Measurements from ENCODE around the gene ZAR1.
A peak's percentile ranks its signal among the peaks of the same experiment; 100 is the strongest.

ZAR1 gene

DNA sequence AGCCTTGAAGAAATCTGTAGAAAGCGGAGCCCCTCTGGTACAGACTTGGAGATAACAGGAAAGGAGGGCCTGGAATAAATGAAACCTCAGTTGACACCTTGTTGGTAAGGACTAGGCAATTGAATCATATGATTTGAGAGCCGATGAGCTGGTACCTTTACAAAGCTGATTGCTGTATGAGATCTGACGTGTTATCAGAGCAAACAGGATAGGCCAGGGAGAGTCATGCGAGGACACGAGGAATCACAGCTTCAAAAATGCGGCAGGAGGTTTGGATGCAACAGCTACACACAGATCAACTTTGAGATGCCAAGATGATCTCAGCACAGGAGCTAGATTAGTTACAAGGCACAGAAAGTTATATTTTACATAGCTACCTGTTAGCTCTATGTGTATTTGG lies 14.3 kb upstream of the ZAR1 start:
- no peak for TF ChIP-seq CTCF (IDR thresholded peaks at IDR 0.05; ENCODE audit: low read depth, low read length)
- no peak overlapping the region for H3K4me3 ChIP-seq (replicated peaks in 1 of 2; ENCODE audit: low read depth in 2 of 2, low read length in 2 of 2)
- no peak for DNase-seq (ENCODE audit: low read depth in 2 of 2)

GRCh38 chr4:48478273-48478672 lies 11.8 kb upstream of the ZAR1 start:
- H3K4me3 ChIP-seq (replicated peaks in 1 of 2; ENCODE audit: low read depth in 2 of 2, low read length in 2 of 2): no peak overlapping the region
- DNase-seq (ENCODE audit: low read depth in 2 of 2): no peak
- TF ChIP-seq CTCF (IDR thresholded peaks at IDR 0.05; ENCODE audit: low read depth, low read length): no peak

DNA sequence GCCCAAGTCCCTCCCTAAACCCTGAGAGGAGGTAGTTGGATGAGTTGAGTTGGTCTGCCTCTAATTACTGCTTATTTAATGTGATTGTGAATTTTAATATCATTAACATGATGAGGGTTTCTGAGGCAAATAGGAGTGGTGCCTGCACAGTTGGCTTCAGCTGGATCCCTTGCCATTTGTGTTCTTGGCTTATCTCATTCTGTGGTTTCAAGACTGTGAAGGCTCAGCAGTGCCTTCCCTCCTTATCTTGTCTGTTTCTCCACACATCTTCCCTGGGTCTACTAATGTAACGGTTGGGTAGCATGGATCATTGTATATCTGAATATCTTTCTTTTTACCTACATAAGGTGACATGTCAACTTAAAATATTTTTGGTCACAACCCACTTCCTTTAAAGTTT lies 8.5 kb upstream of the ZAR1 start:
- H3K4me3 ChIP-seq (replicated peaks in 1 of 2; ENCODE audit: low read depth in 2 of 2, low read length in 2 of 2): no peak overlapping the region
- no peak for DNase-seq (ENCODE audit: low read depth in 2 of 2)
- TF ChIP-seq CTCF (IDR thresholded peaks at IDR 0.05; ENCODE audit: low read depth, low read length): no peak

GRCh38 chr4:48483006-48483776 lies 6.9 kb upstream of the ZAR1 start, which contains the start of gene SLC10A4:
SLC10A4 (plus strand) TSS chr4:48483343; CDS start chr4:48483562, 219 bp downstream.
- peak within 1 kb of the TSS in 1 of 2 donors; percentile 10 for H3K4me3 ChIP-seq (replicated peaks in 1 of 2; ENCODE audit: low read depth in 2 of 2, low read length in 2 of 2)
- DNase-seq (ENCODE audit: low read depth in 2 of 2): no peak
- no peak for TF ChIP-seq CTCF (IDR thresholded peaks at IDR 0.05; ENCODE audit: low read depth, low read length)

DNA sequence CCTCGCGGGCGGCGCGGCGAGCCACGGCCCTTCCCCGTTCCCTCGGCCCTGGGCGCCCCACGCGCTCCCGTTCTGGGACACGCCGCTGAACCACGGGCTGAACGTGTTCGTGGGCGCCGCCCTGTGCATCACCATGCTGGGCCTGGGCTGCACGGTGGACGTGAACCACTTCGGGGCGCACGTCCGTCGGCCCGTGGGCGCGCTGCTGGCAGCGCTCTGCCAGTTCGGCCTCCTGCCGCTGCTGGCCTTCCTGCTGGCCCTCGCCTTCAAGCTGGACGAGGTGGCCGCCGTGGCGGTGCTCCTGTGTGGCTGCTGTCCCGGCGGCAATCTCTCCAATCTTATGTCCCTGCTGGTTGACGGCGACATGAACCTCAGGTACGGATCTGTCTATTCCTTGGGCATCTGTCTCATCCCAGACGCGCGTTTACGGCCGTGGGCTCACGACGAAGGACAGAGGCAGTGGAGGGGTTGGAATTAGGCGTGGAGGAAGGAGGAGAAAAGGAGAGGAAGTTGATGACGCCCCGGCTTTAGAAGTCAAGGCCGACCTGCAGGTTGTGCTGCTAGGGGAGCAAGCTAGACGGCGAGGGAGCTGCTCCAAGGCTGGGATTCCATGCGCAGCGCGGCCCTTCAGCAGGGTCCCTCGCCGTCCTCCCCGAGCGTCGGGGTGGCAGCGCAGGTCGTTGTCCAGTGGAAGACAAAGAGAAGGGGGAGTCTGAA lies 6.1 kb upstream of the ZAR1 start:
- H3K4me3 ChIP-seq (replicated peaks in 1 of 2; ENCODE audit: low read depth in 2 of 2, low read length in 2 of 2): no peak overlapping the region
- DNase-seq (ENCODE audit: low read depth in 2 of 2): no peak

GRCh38 chr4:48484494-48485168 lies 5.4 kb upstream of the ZAR1 start:
- no peak for TF ChIP-seq CTCF (IDR thresholded peaks at IDR 0.05; ENCODE audit: low read depth, low read length)
- no peak overlapping the region for H3K4me3 ChIP-seq (replicated peaks in 1 of 2; ENCODE audit: low read depth in 2 of 2, low read length in 2 of 2)
- DNase-seq (ENCODE audit: low read depth in 2 of 2): no peak

More for the DNA sequence above, 6.1 kb upstream of the ZAR1 start:
- TF ChIP-seq CTCF (IDR thresholded peaks at IDR 0.05; ENCODE audit: low read depth, low read length): no peak

Data from cardiac fibroblast (primary cell).